GM12891 (cell line): Measurements from ENCODE around the gene NIF3L1.

ENCODE experiments used
- DNase-seq: peaks from one replicate; pipeline ENCODE4 v3.0.0; 2011; ENCODE audit warnings: low spot score; ENCODE audit not compliant: insufficient read length
- FAIRE-seq: peaks from 2 replicates; lab custom pipeline; 2011; peaks lifted over from hg19 to GRCh38; lab: Jason Lieb, UNC
- PAX5 ChIP-seq: IDR thresholded peaks from 2 replicates; pipeline ENCODE4 v1.6.1; 2011; ENCODE audit warnings: low read length, moderate library complexity, mild to moderate bottlenecking; ENCODE audit not compliant: insufficient read depth, severe bottlenecking
- POLR2A ChIP-seq: IDR thresholded peaks from 2 replicates; pipeline ENCODE4 v1.6.1; 2011; ENCODE audit warnings: low read depth, low read length, control low read depth
- POLR2AphosphoS5 ChIP-seq: IDR thresholded peaks from 2 replicates; pipeline ENCODE4 v1.6.1; 2011; ENCODE audit warnings: low read depth, low read length, control low read depth
- POU2F2 ChIP-seq: IDR thresholded peaks from 2 replicates; pipeline ENCODE4 v1.6.1; 2011; ENCODE audit warnings: low read depth, mild to moderate bottlenecking, control low read depth, low read length, moderate library complexity
- SPI1 ChIP-seq: IDR thresholded peaks from 2 replicates; pipeline ENCODE4 v1.6.1; 2011; ENCODE audit warnings: low read depth, low read length, control low read depth
- TAF1 ChIP-seq: IDR thresholded peaks from 2 replicates; pipeline ENCODE4 v1.6.1; 2011; ENCODE audit warnings: low read depth, low read length, control low read depth

Gene NIF3L1

GRCh38 chr2:200922439-200922838 is 33.3 kb downstream of the NIF3L1 start:
- TF ChIP-seq SPI1 (no peak), POU2F2 (no peak), TAF1 (no peak), PAX5 (no peak), POLR2A (no peak), POLR2AphosphoS5 (no peak)
- FAIRE-seq: no peak

GRCh38 chr2:200929334-200930249 is 40.4 kb downstream of the NIF3L1 start:
- TF ChIP-seq POLR2AphosphoS5 (no peak), SPI1 (no peak)
- no peak for DNase-seq
- FAIRE-seq: no peak

More at GRCh38 chr2:200922439-200922838, 33.3 kb downstream of the NIF3L1 start:
- DNase-seq: no peak

- DNase-seq: no peak
- no peak for FAIRE-seq
- no peak for TF ChIP-seq POLR2A
- TF ChIP-seq POU2F2: no peak
- TF ChIP-seq SPI1: no peak
- no peak for TF ChIP-seq POLR2AphosphoS5
- no peak for TF ChIP-seq PAX5
- no peak for TF ChIP-seq TAF1
Measured at GRCh38 chr2:200930947-200931626, 41.9 kb downstream of the NIF3L1 start.

- FAIRE-seq: no peak
- no peak for DNase-seq
- TF ChIP-seq POU2F2: no peak
- no peak for TF ChIP-seq POLR2AphosphoS5
- no peak for TF ChIP-seq PAX5
- TF ChIP-seq POLR2A: no peak
- TF ChIP-seq TAF1: no peak
- no peak for TF ChIP-seq SPI1
Measured at GRCh38 chr2:200939832-200940231, 50.7 kb downstream of the NIF3L1 start.

- FAIRE-seq: no peak
- TF ChIP-seq POLR2AphosphoS5 (no peak), SPI1 (no peak)
- no peak for DNase-seq
Measured at GRCh38 chr2:200943527-200944105, 54.4 kb downstream of the NIF3L1 start.

- DNase-seq (no peak), FAIRE-seq (no peak)
- TF ChIP-seq POLR2AphosphoS5: no peak
- no peak for TF ChIP-seq POU2F2
Measured at GRCh38 chr2:200944467-200945394, 55.6 kb downstream of the NIF3L1 start.

GRCh38 chr2:200945395-200945729 is 56.2 kb downstream of the NIF3L1 start:
- DNase-seq (no peak), FAIRE-seq (no peak)
- TF ChIP-seq PAX5 (no peak), POLR2A (no peak), SPI1 (no peak), POLR2AphosphoS5 (no peak), POU2F2 (no peak), TAF1 (no peak)

GRCh38 chr2:200950378-200950777 is 61.2 kb downstream of the NIF3L1 start:
- FAIRE-seq (no peak), DNase-seq (no peak)
- TF ChIP-seq POLR2AphosphoS5: no peak
- no peak for TF ChIP-seq PAX5
- no peak for TF ChIP-seq SPI1
- TF ChIP-seq POU2F2: no peak
- TF ChIP-seq TAF1: no peak
- no peak for TF ChIP-seq POLR2A
